Smooth muscle cell (in vitro differentiated cells): ENCODE measurements around the gene C5. TPM values are rescaled to one million over a fixed set of nuclear protein-coding genes. Genes with fewer than 3 reads are reported as not detected.

Source experiments
- DNase-seq: peaks from one replicate; lab custom pipeline; 2025; ENCODE audit not compliant: unreplicated experiment; lab: John Stamatoyannopoulos, UW
- H2AFZ ChIP-seq: fragments of 200-600 bp; sonication (generic); 2 replicates; pipeline ENCODE4 v1.6.0; 2016; ENCODE audit warnings: antibody characterized with exemption, low read depth, mild to moderate bottlenecking
- H3F3A ChIP-seq: fragments of 200-600 bp; sonication (generic); 2 replicates; pipeline ENCODE4 v1.6.0; 2017; ENCODE audit warnings: antibody characterized with exemption, low read depth
- H3K27ac ChIP-seq: fragments of 200-600 bp; sonication (generic); 2 replicates; pipeline ENCODE4 v1.5.1; 2016; ENCODE audit warnings: low read depth, mild to moderate bottlenecking
- H3K27me3 ChIP-seq: fragments of 200-600 bp; sonication (generic); 2 replicates; pipeline ENCODE4 v1.6.1; 2016; ENCODE audit warnings: low read depth, mild to moderate bottlenecking
- H3K36me3 ChIP-seq: fragments of 200-600 bp; sonication (generic); 2 replicates; pipeline ENCODE4 v1.5.1; 2016; ENCODE audit warnings: low read depth
- H3K4me1 ChIP-seq: fragments of 200-600 bp; sonication (generic); 2 replicates; pipeline ENCODE4 v1.5.1; 2016; ENCODE audit warnings: low read depth
- H3K4me2 ChIP-seq: fragments of 200-600 bp; sonication (generic); 2 replicates; pipeline ENCODE4 v1.6.0; 2016; ENCODE audit warnings: mild to moderate bottlenecking
- H3K4me3 ChIP-seq: fragments of 200-600 bp; sonication (generic); 2 replicates; pipeline ENCODE4 v1.5.1; 2016; ENCODE audit warnings: mild to moderate bottlenecking
- H3K79me2 ChIP-seq: fragments of 200-600 bp; sonication (generic); 2 replicates; pipeline ENCODE4 v1.6.0; 2016; ENCODE audit warnings: low read depth, mild to moderate bottlenecking
- H3K9ac ChIP-seq: fragments of 200-600 bp; sonication (generic); 2 replicates; pipeline ENCODE4 v1.6.0; 2016; ENCODE audit warnings: low read depth
- H3K9me3 ChIP-seq: fragments of 200-600 bp; sonication (generic); replicated peaks from 2 replicates; pipeline ENCODE4 v1.5.1; 2016; ENCODE audit warnings: low read depth
- H4K20me1 ChIP-seq: fragments of 200-600 bp; sonication (generic); 2 replicates; pipeline ENCODE4 v1.6.0; 2016; ENCODE audit warnings: low read depth
- CTCF ChIP-seq: fragments of 200-600 bp; sonication (generic); IDR thresholded peaks from 2 replicates; pipeline ENCODE4 v1.5.1; 2017; ENCODE audit warnings: borderline replicate concordance, mild to moderate bottlenecking, antibody characterized with exemption; ENCODE audit not compliant: insufficient read depth, poor library complexity, severe bottlenecking
- WGBS: methylation state at CpG from one replicate; pipeline ENCODE4 v1.1.7; 2016; ENCODE audit warnings: low lambda C conversion rate; 5-methylcytosine and 5-hydroxymethylcytosine counted together
- polyA plus RNA-seq: library from polyadenylated mRNA; unstranded; fragments of >200 nt; fragmentation: Nextera tagmentation; extraction: Ambion mirVana; gene quantifications from 2 replicates; pipeline ENCODE4 v1.2.1, GENCODE V29; 2016
- total RNA-seq: library from RNA; depleted of rRNA; stranded (reverse); fragments of >200 nt; gene quantifications from 2 replicates; pipeline ENCODE4 v1.2.3, GENCODE V29; 2014

The C5 gene
- total and polyA plus RNA-seq, 2 experiments from 2014 or later: 0.57 to 0.76 TPM

GRCh38 chr9:120980951-120981350, 69.1 kb downstream of the C5 start:
- Histone ChIP-seq H4K20me1 (no peaks in the 10 kb centered on the region), H3K4me1 (no peaks in the 10 kb centered on the region), H3K27ac (no peak overlapping the region), H3K9me3 (no peaks in the 10 kb centered on the region), H3K79me2 (no peaks in the 10 kb centered on the region), H3K4me2 (no peak overlapping the region), H3K27me3 (no peaks in the 10 kb centered on the region), H2AFZ (peak overlapping the region; percentile 39), H3F3A (no peaks in the 10 kb centered on the region), H3K4me3 (no peak overlapping the region), H3K36me3 (no peaks in the 10 kb centered on the region), H3K9ac (no peak overlapping the region)
- TF ChIP-seq CTCF: no peak
- DNase-seq: no peak
- 71% methylated on average over 3 of the region's 3 CpGs for WGBS

GRCh38 chr9:120979797-120980196, 70.3 kb downstream of the C5 start:
- no peaks in the 10 kb centered on the region for H4K20me1 ChIP-seq

GRCh38 chr9:120978987-120979386, 71.1 kb downstream of the C5 start:
- Histone ChIP-seq H3K9ac (no peak overlapping the region), H3K27me3 (no peaks in the 10 kb centered on the region), H3K9me3 (no peaks in the 10 kb centered on the region), H2AFZ (no peak overlapping the region), H3K4me2 (no peak overlapping the region), H4K20me1 (no peaks in the 10 kb centered on the region), H3K4me3 (no peak overlapping the region), H3K4me1 (peaks cover 5% of the 10 kb centered on the region), H3K79me2 (no peaks in the 10 kb centered on the region), H3F3A (peaks cover 4% of the 10 kb centered on the region), H3K36me3 (no peaks in the 10 kb centered on the region), H3K27ac (no peak overlapping the region)
- no peak for TF ChIP-seq CTCF
- 88% methylated on average over 3 of the region's 3 CpGs for WGBS
- DNase-seq: no peak

More at GRCh38 chr9:120979797-120980196, 70.3 kb downstream of the C5 start:
- DNase-seq: no peak
- H2AFZ ChIP-seq: peak overlapping the region; percentile 85
- no peak overlapping the region for H3K27ac ChIP-seq
- no peaks in the 10 kb centered on the region for H3K27me3 ChIP-seq
- no peaks in the 10 kb centered on the region for H3K4me1 ChIP-seq
- 94% methylated on average over 8 of the region's 8 CpGs for WGBS
- peaks cover 3% of the 10 kb centered on the region for H3F3A ChIP-seq
- H3K36me3 ChIP-seq: no peaks in the 10 kb centered on the region
- TF ChIP-seq CTCF: no peak
- H3K4me2 ChIP-seq: peak overlapping the region; percentile 20
- H3K79me2 ChIP-seq: no peaks in the 10 kb centered on the region
- no peaks in the 10 kb centered on the region for H3K9me3 ChIP-seq
- no peak overlapping the region for H3K9ac ChIP-seq
- H3K4me3 ChIP-seq: no peak overlapping the region

GRCh38 chr9:120977321-120977720, 72.8 kb downstream of the C5 start:
- 61% methylated on average over 1 of the region's 1 CpG for WGBS
- no peak overlapping the region for H2AFZ ChIP-seq
- no peak overlapping the region for H3K27ac ChIP-seq
- H3F3A ChIP-seq: peaks cover 4% of the 10 kb centered on the region
- H3K4me3 ChIP-seq: no peak overlapping the region
- no peak overlapping the region for H3K9ac ChIP-seq
- no peaks in the 10 kb centered on the region for H3K79me2 ChIP-seq
- no peak for DNase-seq
- H3K4me1 ChIP-seq: peaks cover 5% of the 10 kb centered on the region
- no peaks in the 10 kb centered on the region for H3K9me3 ChIP-seq
- H3K36me3 ChIP-seq: no peaks in the 10 kb centered on the region
- TF ChIP-seq CTCF: no peak
- no peaks in the 10 kb centered on the region for H3K27me3 ChIP-seq
- no peaks in the 10 kb centered on the region for H4K20me1 ChIP-seq
- H3K4me2 ChIP-seq: no peak overlapping the region
